Central memory CD4-positive, alpha-beta T cell (primary cell): ENCODE data around the gene FGG.

Experiments
- DNase-seq: peaks from one replicate; pipeline ENCODE4 v3.0.0; 2022

The FGG gene

DNA sequence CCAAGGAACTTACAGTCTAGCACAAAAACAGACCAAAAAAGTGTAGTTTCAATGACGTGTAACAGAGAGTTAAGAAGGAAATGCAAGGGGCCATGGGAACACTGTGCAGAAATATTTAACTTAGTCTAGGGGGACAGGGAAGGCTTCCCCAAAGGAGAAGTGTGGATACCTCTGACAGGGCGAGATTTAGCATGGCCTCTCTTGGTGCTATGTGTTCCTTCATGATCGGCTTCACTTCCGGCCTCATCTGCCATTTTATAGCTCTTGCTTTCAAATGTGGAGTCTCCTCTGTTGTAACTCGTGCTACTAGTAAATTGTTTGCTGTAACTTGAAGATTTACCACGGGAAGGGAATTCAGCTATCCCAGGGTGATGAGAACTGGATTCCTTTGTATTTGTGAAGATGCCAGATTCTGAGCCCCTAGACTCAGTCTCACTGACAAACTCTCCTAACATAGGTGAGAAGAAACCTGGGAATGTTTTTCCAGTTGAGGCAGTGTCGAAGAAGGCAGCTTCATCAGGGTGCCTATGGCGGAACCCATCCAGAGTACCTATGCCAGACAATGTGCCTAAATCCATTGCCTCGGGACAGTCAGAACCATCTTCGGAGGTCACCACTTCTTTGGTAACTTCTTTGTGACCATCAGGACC lies 27.0 kb downstream of the FGG start:
- DNase-seq: no peak

DNA sequence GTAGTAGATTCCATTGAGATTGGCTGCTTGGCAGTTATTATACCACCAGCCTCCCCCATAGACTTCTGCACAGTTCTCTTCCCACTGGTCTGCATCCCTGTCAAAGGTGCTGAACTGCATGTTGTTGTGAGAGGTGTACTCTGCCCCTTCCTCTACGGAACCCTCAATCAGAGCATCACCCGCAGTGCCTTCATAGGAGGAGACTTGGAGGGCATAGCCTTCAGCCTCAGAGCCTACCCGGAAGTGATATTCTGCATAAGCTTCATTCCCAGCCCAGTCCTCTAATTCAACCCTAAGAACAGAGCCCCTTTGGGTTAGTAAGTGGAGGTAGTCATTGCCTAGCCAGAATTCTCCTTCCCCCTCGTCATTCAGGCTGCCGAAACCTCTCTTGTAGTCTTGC lies 28.2 kb downstream of the FGG start:
- no peak for DNase-seq

DNA sequence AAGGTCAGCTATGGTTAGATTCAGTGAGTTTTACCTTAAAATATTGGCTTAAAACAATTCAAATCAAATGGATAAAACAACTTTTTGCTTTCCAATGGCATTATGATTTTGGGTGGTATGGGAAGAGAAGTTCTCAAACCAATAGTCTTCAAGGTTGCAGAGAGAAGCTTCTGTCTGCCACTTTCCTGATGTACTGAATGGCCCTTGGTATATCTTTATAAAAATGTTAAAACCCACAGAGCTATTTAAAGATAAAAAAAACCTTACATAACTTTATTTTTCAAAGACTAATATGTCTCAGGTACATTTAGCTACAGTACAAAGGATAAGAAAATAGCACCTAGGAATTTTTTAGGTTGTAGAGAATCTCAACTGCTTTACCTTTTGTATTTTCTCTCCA lies 28.8 kb downstream of the FGG start:
- no peak for DNase-seq

DNA sequence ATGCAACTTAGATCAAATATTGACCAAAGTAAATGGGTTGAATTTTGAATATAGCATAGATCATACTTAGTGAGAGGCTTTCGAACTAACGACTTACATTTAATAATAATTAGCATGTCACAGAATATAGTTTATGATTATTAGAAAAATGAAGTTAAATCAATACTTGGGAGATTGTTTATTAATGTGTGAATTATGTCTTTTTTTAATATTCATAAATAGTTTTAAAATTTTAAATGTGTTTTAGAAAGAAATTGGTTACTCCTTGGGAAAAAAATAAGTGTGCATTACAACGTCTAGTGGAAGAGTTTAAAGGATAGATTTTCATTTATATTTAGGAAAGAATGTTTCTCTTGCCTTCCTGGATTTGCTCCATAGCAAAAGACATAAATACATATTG lies 29.2 kb downstream of the FGG start:
- DNase-seq: no peak

DNA sequence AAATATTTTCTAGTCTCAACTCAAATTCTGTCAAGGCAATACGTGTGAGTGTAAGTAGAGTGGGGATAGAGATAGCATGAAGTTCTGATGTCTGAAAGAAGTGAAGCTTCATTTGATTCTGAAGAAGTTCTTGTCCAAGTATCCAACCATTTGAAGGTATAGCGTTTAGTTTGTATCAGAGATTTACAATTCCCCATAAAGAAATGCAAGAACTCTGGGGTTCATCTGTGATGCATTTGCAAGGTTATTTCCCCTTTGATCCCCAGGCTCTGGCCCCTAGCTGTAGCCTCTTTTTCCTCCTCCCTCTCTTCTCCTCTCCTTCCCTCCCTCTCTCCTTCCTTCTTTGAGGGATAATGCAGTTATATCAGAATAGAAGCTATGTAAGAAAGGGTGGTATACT lies 29.7 kb downstream of the FGG start:
- DNase-seq: no peak

DNA sequence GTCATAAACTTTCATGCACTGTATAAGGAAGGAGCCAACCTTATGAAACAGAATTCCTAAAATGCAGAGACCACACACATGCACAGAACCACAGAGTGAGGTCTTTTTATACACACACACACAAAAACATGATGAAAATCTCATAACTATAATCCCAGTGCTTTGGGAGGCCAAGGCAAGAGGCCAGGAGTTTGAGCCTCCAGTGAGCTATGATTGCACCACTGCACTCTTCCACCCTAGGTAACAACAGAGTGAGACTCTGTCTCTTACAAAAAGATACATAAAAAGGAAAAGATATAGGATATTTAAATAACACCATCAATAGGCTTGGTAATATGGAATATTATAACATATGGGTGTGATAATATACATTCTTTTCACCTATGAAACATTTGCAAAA lies 32.5 kb downstream of the FGG start:
- DNase-seq: no peak

DNA sequence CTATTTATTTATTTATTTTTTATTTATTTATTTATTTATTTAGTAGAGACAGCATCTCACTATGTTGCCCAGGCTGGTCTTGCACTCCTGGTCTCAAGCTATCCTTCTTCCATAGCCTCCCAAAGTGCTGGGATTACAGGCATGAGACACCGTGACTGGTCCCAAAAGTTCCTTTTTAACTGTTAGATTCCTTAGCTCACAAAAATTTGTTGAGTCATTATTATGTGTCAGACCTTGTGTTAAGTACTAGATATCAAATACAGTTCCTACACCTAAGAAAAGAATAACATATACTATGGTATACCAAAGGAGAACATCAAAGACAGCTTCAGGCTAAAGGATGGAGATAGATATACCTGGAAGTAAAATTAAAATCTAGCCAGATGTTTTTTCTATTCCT lies 33.5 kb downstream of the FGG start:
- DNase-seq: no peak

DNA sequence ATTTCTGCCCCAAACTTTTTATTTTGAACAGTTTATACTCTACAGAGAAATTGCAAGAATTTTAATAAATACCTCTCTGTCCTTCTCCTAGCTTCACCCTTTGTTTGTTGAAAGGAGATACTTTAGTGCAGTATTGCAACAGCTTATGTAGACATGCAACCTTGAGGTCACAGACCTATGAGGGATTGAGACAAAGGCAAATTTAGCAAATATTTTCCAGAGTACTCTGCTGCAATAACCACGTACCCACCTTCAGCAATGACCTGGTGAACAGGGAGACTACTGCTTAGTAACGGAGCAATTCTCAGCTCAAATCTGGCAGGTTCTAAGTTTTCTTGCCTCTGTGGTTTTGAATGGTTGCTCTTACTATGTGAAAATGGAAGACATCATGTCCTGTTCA lies 35.1 kb downstream of the FGG start:
- DNase-seq: no peak

DNA sequence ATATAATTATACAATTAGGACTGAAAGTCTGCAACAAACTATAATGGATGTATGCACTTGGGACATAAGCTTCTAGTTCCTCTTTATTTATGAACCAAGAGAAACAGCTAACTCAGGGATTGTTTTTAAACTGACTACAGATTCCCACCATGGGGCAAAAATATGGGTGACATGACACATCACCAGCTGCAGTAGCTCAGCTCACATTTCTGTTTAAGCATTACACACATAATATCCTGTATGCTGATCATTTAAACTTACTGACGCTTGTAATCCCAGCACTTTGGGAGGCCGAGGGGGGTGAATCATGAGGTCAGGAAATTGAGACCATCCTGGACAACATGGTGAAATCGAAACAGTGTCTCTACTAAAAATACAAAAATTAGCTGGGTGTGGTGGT lies 38.1 kb downstream of the FGG start:
- no peak for DNase-seq

DNA sequence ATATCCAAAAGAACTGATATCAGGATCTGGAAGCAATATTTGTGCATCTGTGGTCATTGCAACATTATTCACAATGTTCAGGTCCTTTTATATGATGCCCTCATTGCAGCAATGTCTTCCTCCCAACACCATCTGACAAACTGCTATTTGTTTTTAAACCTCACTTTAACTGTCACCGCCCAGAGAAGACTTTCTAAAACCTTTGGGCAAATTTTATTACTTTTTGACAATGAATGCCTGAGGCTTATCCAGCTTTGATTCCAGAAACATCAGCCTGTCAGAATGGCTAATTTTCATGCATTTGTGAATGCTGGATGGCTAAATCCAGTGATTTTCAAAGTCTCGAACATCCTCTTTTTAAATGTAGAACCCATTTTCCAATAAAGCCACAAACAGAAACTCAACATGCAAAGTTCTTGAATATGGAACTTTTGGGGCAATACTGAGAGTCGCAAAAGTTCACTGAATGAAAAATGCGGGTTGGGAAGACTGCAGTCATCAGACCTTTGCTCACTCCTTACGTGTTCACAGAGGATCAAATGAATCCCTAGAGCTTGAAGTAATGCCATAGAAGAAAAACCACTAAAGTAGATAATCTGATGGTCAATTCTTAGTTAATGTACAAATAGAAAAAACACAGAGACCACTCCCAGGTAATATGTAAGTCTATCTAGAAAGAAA lies 39.1 kb downstream of the FGG start:
- DNase-seq: no peak

DNA sequence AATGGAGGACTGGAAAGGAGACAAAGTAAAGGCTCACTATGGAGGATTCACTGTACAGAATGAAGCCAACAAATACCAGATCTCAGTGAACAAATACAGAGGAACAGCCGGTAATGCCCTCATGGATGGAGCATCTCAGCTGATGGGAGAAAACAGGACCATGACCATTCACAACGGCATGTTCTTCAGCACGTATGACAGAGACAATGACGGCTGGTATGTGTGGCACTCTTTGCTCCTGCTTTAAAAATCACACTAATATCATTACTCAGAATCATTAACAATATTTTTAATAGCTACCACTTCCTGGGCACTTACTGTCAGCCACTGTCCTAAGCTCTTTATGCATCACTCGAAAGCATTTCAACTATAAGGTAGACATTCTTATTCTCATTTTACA lies 42.9 kb downstream of the FGG start:
- DNase-seq: no peak

DNA sequence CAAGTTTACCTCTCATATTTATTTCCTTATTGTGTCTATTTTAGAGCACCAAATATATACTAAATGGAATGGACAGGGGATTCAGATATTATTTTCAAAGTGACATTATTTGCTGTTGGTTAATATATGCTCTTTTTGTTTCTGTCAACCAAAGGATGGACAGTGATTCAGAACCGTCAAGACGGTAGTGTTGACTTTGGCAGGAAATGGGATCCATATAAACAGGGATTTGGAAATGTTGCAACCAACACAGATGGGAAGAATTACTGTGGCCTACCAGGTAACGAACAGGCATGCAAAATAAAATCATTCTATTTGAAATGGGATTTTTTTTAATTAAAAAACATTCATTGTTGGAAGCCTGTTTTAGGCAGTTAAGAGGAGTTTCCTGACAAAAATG lies 43.4 kb downstream of the FGG start:
- no peak for DNase-seq

DNA sequence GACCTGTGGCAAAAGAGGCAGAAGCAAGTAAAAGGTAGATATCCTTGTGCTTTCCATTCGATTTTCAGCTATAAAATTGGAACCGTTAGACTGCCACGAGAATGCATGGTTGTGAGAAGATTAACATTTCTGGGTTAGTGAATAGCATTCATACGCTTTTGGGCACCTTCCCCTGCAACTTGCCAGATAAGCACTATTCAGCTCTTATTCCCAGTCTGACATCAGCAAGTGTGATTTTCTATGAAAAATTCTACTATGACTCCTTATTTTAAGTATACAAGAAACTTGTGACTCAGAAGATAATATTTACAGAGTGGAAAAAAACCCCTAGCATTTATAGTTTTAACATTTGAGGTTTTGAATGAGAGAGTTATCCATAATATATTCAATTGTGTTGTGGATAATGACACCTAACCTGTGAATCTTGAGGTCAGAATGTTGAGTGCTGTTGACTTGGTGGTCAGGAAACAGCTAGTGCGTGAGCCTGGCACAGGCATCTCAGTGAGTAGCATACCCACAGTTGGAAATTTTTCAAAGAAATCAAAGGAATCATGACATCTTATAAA lies 45.7 kb downstream of the FGG start:
- DNase-seq: no peak

DNA sequence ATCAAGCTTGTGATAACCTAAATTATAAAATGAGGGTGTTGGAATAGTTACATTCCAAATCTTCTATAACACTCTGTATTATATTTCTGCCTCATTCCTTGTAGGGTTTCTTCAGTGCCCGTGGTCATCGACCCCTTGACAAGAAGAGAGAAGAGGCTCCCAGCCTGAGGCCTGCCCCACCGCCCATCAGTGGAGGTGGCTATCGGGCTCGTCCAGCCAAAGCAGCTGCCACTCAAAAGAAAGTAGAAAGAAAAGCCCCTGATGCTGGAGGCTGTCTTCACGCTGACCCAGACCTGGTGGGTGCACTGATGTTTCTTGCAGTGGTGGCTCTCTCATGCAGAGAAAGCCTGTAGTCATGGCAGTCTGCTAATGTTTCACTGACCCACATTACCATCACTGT lies 46.8 kb downstream of the FGG start:
- DNase-seq: no peak

DNA sequence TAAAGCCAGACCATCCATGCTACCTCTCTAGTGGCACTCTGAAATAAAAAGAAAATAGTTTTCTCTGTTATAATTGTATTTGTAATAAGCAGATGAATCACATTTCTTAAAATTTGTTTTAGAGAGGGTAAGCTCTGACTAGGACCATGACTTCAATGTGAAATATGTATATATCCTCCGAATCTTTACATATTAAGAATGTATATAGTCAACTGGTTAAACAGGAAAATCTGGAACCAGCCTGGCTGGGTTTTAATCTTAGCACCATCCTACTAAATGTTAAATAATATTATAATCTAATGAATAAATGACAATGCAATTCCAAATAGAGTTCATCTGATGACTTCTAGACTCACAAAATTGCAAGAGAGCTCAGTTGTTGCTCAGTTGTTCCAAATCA lies 48.1 kb downstream of the FGG start:
- no peak for DNase-seq

DNA sequence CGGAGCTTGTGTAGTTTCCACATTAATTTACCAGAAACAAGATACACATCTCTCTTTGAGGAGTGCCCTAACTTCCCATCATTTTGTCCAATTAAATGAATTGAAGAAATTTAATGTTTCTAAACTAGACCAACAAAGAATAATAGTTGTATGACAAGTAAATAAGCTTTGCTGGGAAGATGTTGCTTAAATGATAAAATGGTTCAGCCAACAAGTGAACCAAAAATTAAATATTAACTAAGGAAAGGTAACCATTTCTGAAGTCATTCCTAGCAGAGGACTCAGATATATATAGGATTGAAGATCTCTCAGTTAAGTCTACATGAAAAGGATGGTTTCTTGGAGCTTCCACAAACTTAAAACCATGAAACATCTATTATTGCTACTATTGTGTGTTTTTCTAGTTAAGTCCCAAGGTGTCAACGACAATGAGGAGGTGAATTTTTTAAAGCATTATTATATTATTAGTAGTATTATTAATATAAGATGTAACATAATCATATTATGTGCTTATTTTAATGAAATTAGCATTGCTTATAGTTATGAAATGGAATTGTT lies 49.7 kb downstream of the FGG start, which contains the start of gene FGB:
Gene FGB (plus strand): TSS at position 315 of the 558 bp plus-strand sequence. CDS start 8 bp downstream, at position 323.
- DNase-seq: no peak

DNA sequence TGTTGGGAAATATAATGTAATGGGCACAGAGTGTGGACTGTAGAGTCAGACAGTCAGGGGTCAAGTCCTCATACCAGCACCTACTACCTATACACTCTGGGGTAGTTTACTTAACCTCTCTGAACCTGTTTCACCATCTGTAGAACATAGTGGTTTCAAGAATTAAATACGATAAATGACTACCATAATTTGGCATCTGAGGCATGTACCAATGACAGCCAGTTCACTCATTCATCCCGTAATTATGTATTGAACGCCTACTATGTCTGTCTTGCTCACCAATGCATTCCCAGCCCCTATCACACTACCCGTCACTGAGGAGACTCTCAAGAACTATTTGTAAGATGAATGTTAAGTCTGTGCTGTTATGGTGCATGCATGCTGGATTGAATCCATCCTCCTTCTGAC lies 51.6 kb downstream of the FGG start:
- no peak for DNase-seq

DNA sequence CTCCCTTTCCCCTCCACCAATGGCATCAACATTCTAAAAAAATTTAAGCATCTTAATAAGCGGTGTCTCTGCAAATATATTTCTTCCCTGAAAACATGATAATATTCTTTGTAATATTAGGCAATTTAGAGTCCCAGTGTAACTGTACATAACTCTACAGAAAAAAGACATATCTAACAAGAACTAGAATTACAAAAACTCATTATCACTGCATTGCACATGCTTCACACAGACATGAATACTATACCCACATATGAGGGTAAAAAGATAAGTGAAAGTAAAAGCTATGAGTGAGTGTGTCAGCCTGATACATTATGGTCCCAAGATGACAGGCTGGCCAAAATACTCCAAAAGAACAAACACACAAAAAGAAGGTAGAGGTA lies 52.0 kb downstream of the FGG start:
- DNase-seq: no peak

DNA sequence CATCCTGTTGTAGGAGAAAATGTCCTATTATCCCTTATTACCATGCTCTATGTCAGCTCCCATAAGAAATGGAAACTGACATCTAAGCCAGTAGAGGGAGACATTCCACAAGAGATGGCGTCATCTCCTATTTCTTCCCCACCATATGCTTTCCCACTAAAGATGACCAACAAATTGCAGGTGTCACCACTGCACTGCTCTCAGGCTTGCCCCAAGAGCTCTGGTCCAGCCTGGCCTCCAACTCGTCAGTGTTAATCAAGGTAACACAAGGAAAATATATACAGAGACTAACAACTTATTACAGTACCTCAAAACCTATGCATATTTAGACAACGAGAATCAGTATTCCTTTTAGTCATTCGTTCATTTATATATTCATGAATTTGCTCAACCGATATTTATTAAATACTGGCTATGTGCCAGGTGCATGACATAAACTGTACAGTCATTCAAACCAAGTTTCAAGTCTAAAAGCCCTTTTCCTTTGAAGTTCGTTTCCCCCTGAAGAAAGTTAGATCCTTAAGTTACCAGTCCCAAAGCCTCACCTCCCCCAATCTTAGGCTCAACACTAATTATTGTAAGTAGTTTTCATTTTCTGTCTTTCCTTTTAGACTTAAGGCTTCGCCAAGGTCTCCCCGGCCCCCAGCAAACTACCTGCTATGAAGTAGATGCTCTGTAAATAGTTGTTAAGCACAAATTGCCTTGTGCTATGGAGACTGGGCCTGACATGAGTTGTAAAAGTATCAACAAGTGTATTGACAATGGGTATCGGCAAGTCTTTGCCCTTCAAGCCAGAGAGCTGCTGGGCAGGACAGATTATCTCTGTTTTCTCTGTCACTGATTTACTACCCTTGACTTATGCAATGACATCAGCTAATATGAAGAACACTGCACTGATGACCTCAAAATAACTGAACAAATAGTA lies 52.7 kb downstream of the FGG start:
- no peak for DNase-seq

DNA sequence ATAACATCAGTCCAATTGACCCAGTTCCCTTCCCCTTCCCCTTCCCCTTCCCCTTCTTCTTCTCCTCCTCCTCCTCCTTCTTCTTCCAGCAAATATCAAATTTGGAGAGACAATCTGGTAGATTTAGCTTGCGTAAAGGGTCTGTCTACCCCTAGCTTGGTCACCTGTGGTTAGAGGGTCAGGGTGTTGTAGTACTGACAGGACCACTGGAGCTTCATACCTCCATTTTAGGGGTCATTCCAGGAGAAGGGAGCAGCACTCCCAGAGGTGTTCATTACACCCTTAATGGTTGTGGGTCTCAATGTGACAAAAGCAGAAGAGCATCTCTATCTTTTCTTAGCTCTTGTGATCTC lies 53.3 kb downstream of the FGG start:
- DNase-seq: no peak
